Tibial nerve (tissue), 3 donors: ENCODE data around the gene NFATC2.

ENCODE experiments used
- POLR2A ChIP-seq, 2 donors: fragments of 450-650 bp; IDR thresholded peaks; one replicate each; pipeline ENCODE4 v1.6.1; 2017; ENCODE audit warnings: antibody characterized with exemption in 2 of 2, mild to moderate bottlenecking in 2 of 2, moderate library complexity in 2 of 2
- TF ChIP-seq, protein P1 (sequence below), 5 experiments: fragments of 200-600 bp in 3 of 5; fragments of 450-650 bp in 2 of 5; sonication (generic) in 3 of 5; IDR thresholded peaks; one replicate each; pipeline ENCODE4 v1.5.1; 2016 to 2019; ENCODE audit warnings: antibody characterized with exemption in 5 of 5, mild to moderate bottlenecking in 3 of 5, moderate library complexity in 2 of 5

DNA sequence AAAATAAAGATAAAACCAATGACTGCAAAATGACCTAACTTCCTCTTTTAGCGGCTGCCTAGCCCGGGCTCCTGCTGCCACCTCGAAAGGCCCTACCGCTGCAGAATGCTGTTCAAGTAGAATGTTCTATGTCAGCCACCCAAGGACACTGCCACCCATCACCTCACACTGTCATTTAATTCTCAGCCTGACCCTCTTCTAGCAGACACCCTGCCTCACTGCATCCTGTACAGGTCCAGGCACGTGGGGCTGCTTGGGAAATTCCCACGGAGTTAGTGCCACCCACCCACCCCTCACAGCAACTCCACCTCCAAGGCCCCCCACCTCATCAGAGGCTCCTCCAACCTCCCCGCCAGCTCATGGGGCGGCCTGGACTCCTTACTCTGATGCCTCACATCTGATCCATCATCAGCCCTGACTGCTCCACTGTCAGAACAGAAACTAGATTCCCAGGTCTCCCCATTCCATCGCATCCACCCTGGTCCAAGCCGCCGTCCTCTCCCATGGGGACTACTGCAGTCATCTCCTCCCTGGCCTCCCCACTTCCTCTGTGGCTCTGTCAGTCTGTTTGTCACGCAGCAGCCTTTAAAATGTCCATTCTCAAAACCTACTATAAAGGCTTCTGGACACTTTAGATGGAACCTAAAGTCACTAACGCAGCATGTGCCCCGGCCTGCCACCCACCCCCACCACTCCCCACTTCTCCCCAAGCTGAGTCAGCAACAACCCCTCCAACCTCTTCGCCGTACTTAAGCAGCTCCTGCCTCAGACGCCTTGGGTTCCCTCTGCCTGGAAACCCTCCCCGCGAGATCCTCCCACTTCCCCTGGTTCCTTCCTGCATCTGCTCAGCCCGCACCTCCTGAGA, 17.0 kb downstream of the NFATC2 start:
- TF ChIP-seq, protein P1, sequence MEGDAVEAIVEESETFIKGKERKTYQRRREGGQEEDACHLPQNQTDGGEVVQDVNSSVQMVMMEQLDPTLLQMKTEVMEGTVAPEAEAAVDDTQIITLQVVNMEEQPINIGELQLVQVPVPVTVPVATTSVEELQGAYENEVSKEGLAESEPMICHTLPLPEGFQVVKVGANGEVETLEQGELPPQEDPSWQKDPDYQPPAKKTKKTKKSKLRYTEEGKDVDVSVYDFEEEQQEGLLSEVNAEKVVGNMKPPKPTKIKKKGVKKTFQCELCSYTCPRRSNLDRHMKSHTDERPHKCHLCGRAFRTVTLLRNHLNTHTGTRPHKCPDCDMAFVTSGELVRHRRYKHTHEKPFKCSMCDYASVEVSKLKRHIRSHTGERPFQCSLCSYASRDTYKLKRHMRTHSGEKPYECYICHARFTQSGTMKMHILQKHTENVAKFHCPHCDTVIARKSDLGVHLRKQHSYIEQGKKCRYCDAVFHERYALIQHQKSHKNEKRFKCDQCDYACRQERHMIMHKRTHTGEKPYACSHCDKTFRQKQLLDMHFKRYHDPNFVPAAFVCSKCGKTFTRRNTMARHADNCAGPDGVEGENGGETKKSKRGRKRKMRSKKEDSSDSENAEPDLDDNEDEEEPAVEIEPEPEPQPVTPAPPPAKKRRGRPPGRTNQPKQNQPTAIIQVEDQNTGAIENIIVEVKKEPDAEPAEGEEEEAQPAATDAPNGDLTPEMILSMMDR (IDR thresholded peaks at IDR 0.05), result no peak
- no peak for TF ChIP-seq POLR2A (IDR thresholded peaks at IDR 0.05)
